Tibial nerve (tissue), 4 donors: ENCODE measurements around the gene FAM13A.

Experiments
- CTCF ChIP-seq, 5 experiments: fragments of 200-600 bp in 3 of 5; fragments of 450-650 bp in 2 of 5; sonication (generic) in 3 of 5; IDR thresholded peaks; one replicate each; pipeline ENCODE4 v1.5.1; 2016 to 2019; ENCODE audit warnings: antibody characterized with exemption in 5 of 5, mild to moderate bottlenecking in 3 of 5, moderate library complexity in 2 of 5
- EP300 ChIP-seq, 2 donors: sonication (generic); formaldehyde crosslinking; IDR thresholded peaks; one replicate each; pipeline ENCODE4 v1.6.1; 2017; ENCODE audit warnings: antibody characterized with exemption in 2 of 2, mild to moderate bottlenecking in 1 of 2
- POLR2A ChIP-seq, 2 donors: fragments of 450-650 bp; IDR thresholded peaks; one replicate each; pipeline ENCODE4 v1.6.1; 2017; ENCODE audit warnings: antibody characterized with exemption in 2 of 2, mild to moderate bottlenecking in 2 of 2, moderate library complexity in 2 of 2

GRCh38 chr4:88693792-88694191 lies 363.2 kb downstream of the FAM13A start:
- no peak for TF ChIP-seq CTCF (IDR thresholded peaks at IDR 0.05)
- TF ChIP-seq EP300 (IDR thresholded peaks at IDR 0.05) = no peak
- no peak for TF ChIP-seq POLR2A (IDR thresholded peaks at IDR 0.05)
